Measurements from ENCODE around the gene CANT1. TPM values are rescaled to one million over a fixed set of nuclear protein-coding genes. Genes with fewer than 3 reads are reported as not detected.

The CANT1 gene
- total and polyA plus RNA-seq, 2 of the 13 experiments (the other 11 are each of a cell fraction or from before 2014, with no cell fraction given) = 34.1 to 42.1 TPM

GRCh38 chr17:78970834-78971755 lies 38.5 kb downstream of the CANT1 start (continued):
- TF ChIP-seq ZBTB2 (CRISPR knock-in tag; IDR thresholded peaks at IDR 0.05; ENCODE audit: low read depth) (no peak), ZNF7 (CRISPR knock-in tag; IDR thresholded peaks at IDR 0.05) (no peak), ZNF354B (CRISPR knock-in tag; IDR thresholded peaks at IDR 0.05) (no peak), POLR2A (IDR thresholded peaks at IDR 0.05; ENCODE audit: insufficient read depth in 1 of 2, low read depth in 2 of 2, low read length in 2 of 2) (no peak; a peak in 1 of 4 replicates), GZF1 (CRISPR knock-in tag; IDR thresholded peaks at IDR 0.05) (no peak), ZNF713 (CRISPR knock-in tag; IDR thresholded peaks at IDR 0.05) (no peak), NFE2L2 (IDR thresholded peaks at IDR 0.05; ENCODE audit: low read length) (no peak), DRAP1 (CRISPR knock-in tag; IDR thresholded peaks at IDR 0.05) (no peak), ZNF275 (CRISPR knock-in tag; IDR thresholded peaks at IDR 0.05; ENCODE audit: borderline replicate concordance) (no peak), HIC2 (CRISPR knock-in tag; IDR thresholded peaks at IDR 0.05; ENCODE audit: low read depth) (no peak; the same call in 1 of the 2 replicates), ZNF510 (CRISPR knock-in tag; IDR thresholded peaks at IDR 0.05; ENCODE audit: low read depth) (no peak), SSRP1 (CRISPR knock-in tag; IDR thresholded peaks at IDR 0.05) (peak; percentile 35; the same call in 1 of the 2 replicates), ZNF850 (CRISPR knock-in tag; conservative IDR thresholded peaks at IDR 0.05) (no peak), TFE3 (CRISPR knock-in tag; IDR thresholded peaks at IDR 0.05) (peak; percentile 53; the same call in 1 of the 2 replicates), RNF2 (conservative IDR thresholded peaks at IDR 0.05; ENCODE audit: low read depth) (no peak), ZNF280D (CRISPR knock-in tag; IDR thresholded peaks at IDR 0.05) (no peak), MTA1 (CRISPR knock-in tag; IDR thresholded peaks at IDR 0.05; ENCODE audit: borderline replicate concordance) (0 out of 2 replicates have a peak, but pooled peaks have one; percentile 5), TIGD3 (CRISPR knock-in tag; IDR thresholded peaks at IDR 0.05; ENCODE audit: borderline replicate concordance) (no peak)
